ENCODE results near the gene ATF6. TPM values are rescaled to one million over a fixed set of nuclear protein-coding genes. Genes with fewer than 3 reads are reported as not detected.

ATF6 gene
- total RNA-seq, 2 experiments from 2014 or later: 20.8 to 23.0 TPM

DNA sequence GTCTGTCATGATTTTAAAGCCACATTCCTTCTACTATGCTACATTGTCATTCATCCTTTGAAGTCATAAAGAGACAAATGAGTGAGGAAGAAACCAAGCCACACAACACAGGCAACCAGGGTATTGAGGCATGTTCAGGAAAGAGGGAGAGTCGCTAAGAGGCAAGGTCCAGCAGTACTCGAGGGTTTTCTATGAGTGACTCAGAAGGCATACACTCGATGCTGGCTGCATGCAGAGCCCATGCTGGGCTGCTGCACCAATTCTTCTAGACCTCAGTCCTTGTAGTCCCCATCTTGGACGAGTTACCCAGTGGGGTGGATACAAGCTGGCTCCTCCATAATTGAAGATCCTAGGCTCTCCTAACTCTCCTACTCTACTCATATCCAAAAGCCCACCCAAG, 199.9 kb downstream of the ATF6 start:
- intact Hi-C loops (cut with micrococcal nuclease): no loop called here
- H3K27ac Mint-ChIP-seq: no peak overlapping the region
- CTCF ChIA-PET: no interaction called here

DNA sequence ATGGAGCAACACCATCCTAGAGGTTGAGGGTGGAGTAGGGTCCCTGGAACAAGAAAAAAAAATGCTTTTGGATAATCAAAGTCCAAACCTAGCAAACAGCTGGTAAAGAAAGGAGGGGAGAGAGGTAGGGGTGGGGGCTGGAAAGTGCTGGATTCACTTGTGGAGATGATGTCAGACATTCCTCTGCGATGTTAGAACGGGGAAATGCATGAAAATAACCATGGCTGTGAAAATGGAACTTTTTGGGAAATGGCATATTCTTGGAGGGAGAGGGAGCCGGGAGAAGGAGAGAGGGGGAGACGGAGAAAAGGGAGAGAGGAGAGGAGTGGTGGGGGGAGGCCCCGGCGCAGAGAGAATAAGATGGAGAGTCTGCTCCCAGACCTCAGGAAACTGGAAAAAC, 203.9 kb downstream of the ATF6 start:
- CTCF ChIA-PET: interaction anchor here (0.8 kb wide), 1 partner anchor 64 kb away, joined by 3 read pairs; no protein-coding TSS in a partner anchor
- Mint-ChIP-seq H3K4me3 (no peak overlapping the region), H3K27ac (no peak overlapping the region), H3K9me3 (no peaks in the 10 kb centered on the region), H3K36me3 (peaks cover 16% of the 10 kb centered on the region), H3K4me1 (ENCODE audit: low read depth) (no peaks in the 10 kb centered on the region), H3K27me3 (no peaks in the 10 kb centered on the region)
- intact Hi-C loops (cut with micrococcal nuclease): no loop called here
- DNase-seq: no peak
- POLR2A ChIA-PET: no interaction called here

More for the DNA sequence above, 199.9 kb downstream of the ATF6 start:
- POLR2A ChIA-PET: no interaction called here
- Mint-ChIP-seq H3K27me3 (no peaks in the 10 kb centered on the region), H3K4me3 (no peak overlapping the region), H3K36me3 (peaks cover 17% of the 10 kb centered on the region), H3K4me1 (ENCODE audit: low read depth) (peaks cover 24% of the 10 kb centered on the region), H3K9me3 (no peaks in the 10 kb centered on the region)
- DNase-seq: no peak

DNA sequence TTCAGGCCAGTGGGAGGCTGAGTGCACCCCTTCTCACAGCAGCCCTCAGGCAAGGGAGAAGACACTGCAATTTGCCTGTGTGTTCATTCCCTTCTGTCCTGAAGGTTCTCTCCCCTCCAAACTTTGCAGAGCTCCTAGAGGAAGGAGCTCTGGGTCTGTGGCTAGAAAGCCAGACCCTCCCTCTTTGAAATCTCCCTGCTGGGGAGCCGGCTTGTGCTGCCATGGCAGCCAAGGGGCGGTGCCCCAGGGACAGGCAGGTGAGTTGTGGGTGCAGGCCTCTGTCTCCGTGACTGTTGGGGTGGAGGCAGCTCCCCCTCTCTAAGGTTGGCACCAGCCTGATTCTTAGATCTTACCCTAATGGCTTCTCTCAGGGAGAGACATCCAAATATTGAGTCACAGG, 204.5 kb downstream of the ATF6 start:
- H3K9me3 Mint-ChIP-seq: no peaks in the 10 kb centered on the region
- DNase-seq: no peak
- POLR2A ChIA-PET: no interaction called here
- CTCF ChIA-PET: no interaction called here
- H3K27ac Mint-ChIP-seq: no peak overlapping the region
- no peak overlapping the region for H3K4me3 Mint-ChIP-seq
- intact Hi-C loops (cut with micrococcal nuclease): no loop called here
- peaks cover 14% of the 10 kb centered on the region for H3K36me3 Mint-ChIP-seq
- no peaks in the 10 kb centered on the region for H3K4me1 Mint-ChIP-seq (ENCODE audit: low read depth)
- H3K27me3 Mint-ChIP-seq: no peaks in the 10 kb centered on the region

DNA sequence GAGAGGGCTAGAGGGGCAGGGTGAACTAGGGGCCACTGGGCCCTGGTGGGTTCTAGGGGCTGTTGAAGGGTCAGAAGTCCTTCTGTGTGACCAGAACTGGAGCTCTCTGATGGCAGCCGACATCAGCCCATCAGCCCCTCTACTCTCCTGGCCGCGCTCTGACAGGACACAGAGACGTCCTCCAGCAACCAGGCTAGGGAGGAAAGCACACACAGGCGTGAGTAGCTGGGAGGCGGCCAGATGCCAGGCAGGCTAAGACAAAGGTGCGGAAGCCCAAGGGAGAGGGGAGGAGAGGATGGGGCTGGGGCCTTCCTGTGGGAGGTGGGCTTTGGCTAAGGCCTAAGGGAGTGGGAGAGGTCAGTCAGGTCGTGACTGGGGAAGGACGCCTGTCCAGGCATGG, 206.7 kb downstream of the ATF6 start:
- Mint-ChIP-seq H3K27ac (no peak overlapping the region), H3K9me3 (no peaks in the 10 kb centered on the region), H3K4me3 (no peak overlapping the region), H3K27me3 (no peaks in the 10 kb centered on the region), H3K4me1 (ENCODE audit: low read depth) (no peaks in the 10 kb centered on the region), H3K36me3 (no peaks in the 10 kb centered on the region)
- ChIA-PET POLR2A (no interaction called here), CTCF (no interaction called here)
- DNase-seq: no peak
- intact Hi-C loops (cut with micrococcal nuclease): no loop called here

DNA sequence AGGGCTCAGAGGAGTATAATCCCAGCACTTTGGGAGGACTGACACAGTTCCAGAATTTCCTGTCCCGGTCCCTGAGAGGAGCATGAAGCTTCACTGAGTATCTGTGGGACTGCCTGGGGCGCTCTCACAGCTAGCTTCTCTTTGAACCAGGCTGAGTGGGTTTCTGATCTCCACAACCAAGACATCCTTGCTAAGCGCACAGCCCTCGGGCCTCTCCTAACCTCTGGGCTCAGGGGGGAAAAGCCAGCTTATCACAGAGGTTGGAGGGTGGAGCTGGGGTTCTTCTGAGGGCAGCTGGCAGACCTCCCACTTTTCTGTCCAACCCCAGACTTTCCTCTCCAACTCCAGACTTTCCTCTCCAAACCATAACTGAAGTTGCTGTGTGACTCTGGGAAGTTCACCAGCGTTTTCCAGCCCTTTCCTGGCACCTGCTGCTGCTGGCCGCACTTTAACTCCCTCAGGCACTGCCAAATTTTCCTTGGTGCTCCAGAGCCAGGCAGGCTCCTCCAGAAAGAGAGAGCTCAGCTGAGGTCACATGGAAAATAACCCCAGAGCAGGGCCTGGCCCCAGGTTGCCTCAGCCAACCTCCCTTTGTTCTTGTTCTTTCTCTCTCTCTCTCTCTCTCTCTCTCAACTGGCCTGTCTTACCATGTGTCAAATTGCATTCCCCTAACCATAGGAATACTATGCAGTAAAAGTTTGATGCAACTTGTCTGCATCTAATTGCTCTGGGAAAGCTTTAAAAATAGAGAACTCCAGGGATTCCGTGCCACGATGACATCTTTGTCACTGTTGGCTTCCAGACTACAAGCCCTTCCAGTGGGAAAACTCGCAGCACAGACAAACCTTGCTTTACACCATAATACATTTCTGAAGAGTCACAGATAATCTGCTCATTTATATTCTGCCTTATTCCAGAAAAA, 208.1 kb downstream of the ATF6 start:
- no peaks in the 10 kb centered on the region for H3K36me3 Mint-ChIP-seq
- no peaks in the 10 kb centered on the region for H3K9me3 Mint-ChIP-seq
- CTCF ChIA-PET: no interaction called here
- intact Hi-C loops (cut with micrococcal nuclease): no loop called here
- no peak for DNase-seq
- H3K27ac Mint-ChIP-seq: no peak overlapping the region
- H3K4me3 Mint-ChIP-seq: no peak overlapping the region
- no peaks in the 10 kb centered on the region for H3K4me1 Mint-ChIP-seq (ENCODE audit: low read depth)
- POLR2A ChIA-PET: no interaction called here
- no peaks in the 10 kb centered on the region for H3K27me3 Mint-ChIP-seq

DNA sequence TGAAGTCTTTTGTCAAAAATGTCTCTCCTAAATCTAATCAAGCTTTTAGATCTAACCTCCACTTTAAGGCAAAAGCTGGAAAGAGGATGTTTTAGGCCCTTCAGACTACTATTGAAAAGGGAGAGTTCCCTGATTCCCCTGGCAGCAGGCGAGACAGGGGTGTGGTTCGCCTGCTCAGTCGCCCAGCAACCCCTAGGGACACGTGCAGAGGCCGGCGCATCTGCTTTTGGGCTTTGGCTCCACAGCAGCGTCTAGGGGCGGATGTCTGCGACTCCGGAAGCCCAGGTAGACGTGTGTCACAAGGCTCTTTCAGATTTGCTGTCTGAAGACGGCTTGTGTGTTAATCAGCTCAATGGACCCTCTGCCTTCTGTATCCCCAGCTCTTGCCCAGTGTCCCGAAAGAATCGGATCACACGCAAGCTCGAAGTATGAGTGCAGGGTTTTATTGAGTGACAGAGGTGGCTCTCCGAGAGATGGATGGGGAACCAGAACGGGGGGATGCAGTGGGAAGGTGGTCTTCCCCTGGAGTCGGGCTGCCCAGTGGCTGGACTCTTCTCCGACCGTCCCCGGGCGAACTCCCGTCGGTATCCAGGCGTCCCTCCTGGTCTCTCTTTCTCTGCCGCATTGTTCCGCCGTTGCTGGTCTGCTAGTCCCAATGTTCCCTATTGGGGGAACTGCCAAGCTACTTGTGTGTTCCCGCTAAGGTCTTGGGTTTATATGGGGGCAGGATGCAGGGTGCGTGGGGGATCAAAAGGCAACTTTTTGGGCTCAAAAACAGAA, 212.1 kb downstream of the ATF6 start:
- DNase-seq: no peak
- ChIA-PET POLR2A (no interaction called here), CTCF (no interaction called here)
- Mint-ChIP-seq H3K27ac (no peak overlapping the region), H3K4me1 (ENCODE audit: low read depth) (no peaks in the 10 kb centered on the region), H3K27me3 (no peaks in the 10 kb centered on the region), H3K9me3 (no peaks in the 10 kb centered on the region), H3K4me3 (no peak overlapping the region), H3K36me3 (no peaks in the 10 kb centered on the region)
- intact Hi-C loops (cut with micrococcal nuclease): no loop called here

DNA sequence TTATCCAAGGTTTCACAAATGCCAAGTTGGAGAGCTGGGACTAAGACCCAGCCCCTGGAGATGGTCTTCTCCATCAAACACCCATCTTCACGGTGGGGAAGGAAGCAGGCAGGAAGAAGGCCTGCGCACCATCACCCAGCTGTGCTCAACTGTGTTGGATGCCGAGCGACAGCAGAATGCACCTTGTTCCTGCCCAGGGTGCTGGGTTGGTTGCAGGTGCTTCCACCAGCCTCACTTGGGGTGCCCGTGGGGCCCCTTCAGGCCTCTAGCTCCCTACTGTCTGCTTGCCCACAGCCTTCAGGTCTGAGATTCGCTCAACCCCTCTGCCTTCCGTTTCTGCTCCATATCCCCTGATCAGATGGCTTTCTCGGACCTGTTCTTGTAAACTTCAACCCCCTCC, 215.0 kb downstream of the ATF6 start:
- intact Hi-C loops (cut with micrococcal nuclease): no loop called here
- Mint-ChIP-seq H3K4me3 (no peak overlapping the region), H3K36me3 (no peaks in the 10 kb centered on the region), H3K27ac (no peak overlapping the region), H3K27me3 (no peaks in the 10 kb centered on the region), H3K9me3 (no peaks in the 10 kb centered on the region), H3K4me1 (ENCODE audit: low read depth) (no peaks in the 10 kb centered on the region)
- no peak for DNase-seq
- POLR2A ChIA-PET: no interaction called here
- CTCF ChIA-PET: no interaction called here

DNA sequence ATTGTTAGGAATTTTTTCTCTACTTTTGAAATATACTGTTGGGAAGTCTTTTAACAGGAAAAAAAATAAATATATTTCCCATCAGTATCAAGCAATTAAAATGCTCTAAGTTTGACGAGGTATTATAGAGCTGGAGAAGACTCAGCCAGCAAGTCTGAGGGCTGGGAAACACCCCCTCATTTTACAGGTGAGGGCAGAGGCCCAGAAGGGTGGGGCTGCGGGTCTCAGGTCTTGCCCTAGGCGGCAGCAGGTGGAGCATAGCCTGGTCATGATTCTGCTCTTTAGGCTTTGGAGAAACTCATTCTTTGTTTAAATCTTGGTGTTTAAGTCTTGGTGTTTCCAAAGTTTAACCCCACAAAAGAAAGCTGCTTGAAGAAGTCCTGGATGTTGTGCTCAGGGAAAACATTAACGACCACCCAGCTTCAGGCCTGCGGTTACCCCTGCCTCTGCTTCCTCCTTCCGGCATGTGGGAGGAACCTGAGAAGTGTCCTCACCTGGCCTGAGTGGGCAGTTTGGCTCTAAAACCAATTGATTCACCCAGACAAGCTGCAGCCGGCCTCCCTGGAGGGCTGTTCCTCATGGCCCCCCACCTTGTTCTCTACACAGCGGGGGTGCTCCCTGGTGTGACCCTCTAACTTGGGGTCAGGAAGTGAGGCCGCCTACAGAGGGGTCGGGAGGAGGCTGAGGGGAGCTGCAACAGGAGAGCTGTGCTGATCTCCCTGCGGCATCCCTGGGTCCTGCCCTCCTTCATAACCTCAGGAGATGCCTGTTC, 215.8 kb downstream of the ATF6 start:
- no peaks in the 10 kb centered on the region for H3K36me3 Mint-ChIP-seq
- H3K9me3 Mint-ChIP-seq: no peaks in the 10 kb centered on the region
- no peak for DNase-seq
- H3K27me3 Mint-ChIP-seq: no peaks in the 10 kb centered on the region
- H3K27ac Mint-ChIP-seq: no peak overlapping the region
- ChIA-PET POLR2A (no interaction called here), CTCF (no interaction called here)
- no peaks in the 10 kb centered on the region for H3K4me1 Mint-ChIP-seq (ENCODE audit: low read depth)
- no peak overlapping the region for H3K4me3 Mint-ChIP-seq
- intact Hi-C loops (cut with micrococcal nuclease): no loop called here

DNA sequence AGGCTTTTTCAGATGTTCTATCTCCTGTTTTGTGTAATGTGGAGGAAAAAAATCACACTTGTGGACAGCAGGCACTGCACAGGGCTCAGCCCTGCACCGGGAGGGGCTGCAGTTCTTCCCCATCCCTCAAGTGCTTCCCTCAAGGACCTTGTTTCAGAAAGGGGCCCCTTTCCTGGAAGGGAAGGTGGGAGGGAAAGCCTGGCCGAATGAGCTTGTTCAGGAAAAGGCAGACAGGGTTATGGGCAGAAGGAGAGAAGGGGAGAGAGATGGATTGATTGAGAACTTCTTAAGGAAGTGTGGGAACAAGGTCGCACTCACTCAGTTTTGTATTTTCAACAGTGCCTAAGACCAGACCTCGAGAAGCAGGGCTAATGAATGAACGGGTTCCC, 216.4 kb downstream of the ATF6 start:
- Mint-ChIP-seq H3K4me1 (ENCODE audit: low read depth) (no peaks in the 10 kb centered on the region), H3K27ac (no peak overlapping the region), H3K27me3 (no peaks in the 10 kb centered on the region), H3K9me3 (peaks cover 5% of the 10 kb centered on the region), H3K4me3 (no peak overlapping the region), H3K36me3 (no peaks in the 10 kb centered on the region)
- CTCF ChIA-PET: no interaction called here
- POLR2A ChIA-PET: no interaction called here
- no peak for DNase-seq
- intact Hi-C loops (cut with micrococcal nuclease): no loop called here

DNA sequence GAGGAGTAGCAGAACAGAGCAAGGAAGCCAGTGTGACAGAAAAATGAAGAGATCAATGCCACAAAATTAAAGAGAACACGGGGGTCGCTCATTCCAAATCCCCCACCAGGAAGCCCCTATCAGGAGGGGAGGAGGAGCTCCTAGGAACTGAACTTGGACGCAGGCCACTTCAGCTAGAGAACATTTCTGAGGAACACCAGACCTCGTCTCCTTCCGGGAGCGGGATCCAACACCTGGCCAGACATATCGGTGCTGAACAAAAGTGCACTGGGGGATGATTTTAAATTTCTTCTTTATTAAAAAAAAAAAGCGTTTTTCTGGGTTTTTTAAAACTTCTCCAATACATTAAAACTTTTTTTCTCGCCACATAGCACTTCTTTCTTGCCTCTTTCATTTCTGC, 216.8 kb downstream of the ATF6 start:
- Mint-ChIP-seq H3K9me3 (peaks cover 8% of the 10 kb centered on the region), H3K4me1 (ENCODE audit: low read depth) (no peaks in the 10 kb centered on the region), H3K4me3 (no peak overlapping the region), H3K27ac (no peak overlapping the region), H3K36me3 (no peaks in the 10 kb centered on the region), H3K27me3 (no peaks in the 10 kb centered on the region)
- POLR2A ChIA-PET: no interaction called here
- CTCF ChIA-PET: no interaction called here
- DNase-seq: no peak
- intact Hi-C loops (cut with micrococcal nuclease): no loop called here

DNA sequence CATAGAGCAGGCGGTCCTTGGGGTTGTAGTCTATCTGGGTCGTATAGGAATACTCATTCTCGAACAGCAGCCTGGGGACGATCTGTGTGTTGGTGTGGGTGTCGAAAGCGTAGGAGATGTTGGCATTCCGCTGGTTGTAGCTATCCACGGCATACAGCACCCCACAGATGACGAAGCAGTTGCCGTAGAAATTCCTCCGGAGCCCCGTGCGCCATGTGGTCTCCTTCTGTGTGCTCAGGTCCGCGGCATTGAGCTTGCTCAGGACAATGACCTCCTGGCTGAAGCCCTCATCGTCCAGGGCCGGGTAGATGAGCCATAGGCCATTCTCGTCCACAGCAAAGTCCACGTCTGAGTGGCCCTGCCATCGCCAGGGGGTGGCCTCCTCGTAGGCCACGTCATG, 217.6 kb downstream of the ATF6 start:
- no peak overlapping the region for H3K4me3 Mint-ChIP-seq
- H3K9me3 Mint-ChIP-seq: peaks cover 8% of the 10 kb centered on the region
- H3K27me3 Mint-ChIP-seq: no peaks in the 10 kb centered on the region
- no peak for DNase-seq
- CTCF ChIA-PET: interaction anchor here (0.6 kb wide), 1 partner anchor 104 kb away, joined by 3 read pairs; no protein-coding TSS in a partner anchor
- no peak overlapping the region for H3K27ac Mint-ChIP-seq
- POLR2A ChIA-PET: no interaction called here
- no peaks in the 10 kb centered on the region for H3K4me1 Mint-ChIP-seq (ENCODE audit: low read depth)
- intact Hi-C loops (cut with micrococcal nuclease): no loop called here
- peaks cover 1% of the 10 kb centered on the region for H3K36me3 Mint-ChIP-seq

DNA sequence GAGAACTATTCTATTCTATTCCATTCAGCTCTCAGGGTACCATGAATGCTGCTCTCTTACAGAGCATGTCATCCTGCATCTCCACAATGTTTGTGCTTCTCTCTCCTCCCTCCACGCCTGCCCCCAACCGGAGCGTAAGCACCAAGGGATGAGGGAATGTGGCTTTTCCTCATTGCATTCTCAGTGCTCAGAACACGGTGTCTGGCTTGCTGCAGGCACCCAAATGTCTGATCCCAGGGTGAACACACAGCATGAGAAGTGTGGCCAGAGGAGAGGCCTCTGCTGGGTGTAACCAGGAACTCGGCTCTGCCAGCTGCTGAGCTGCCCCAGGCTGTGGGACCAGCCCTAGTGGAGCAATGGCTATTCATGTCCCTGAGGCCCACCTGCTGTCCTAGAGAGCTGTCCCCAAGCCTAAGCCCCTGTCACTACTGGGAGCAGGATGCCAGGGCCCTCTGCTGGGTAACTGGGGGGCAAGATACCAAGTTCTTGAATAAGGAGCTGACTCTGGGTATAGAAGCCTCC, 219.2 kb downstream of the ATF6 start:
- H3K27me3 Mint-ChIP-seq: peaks cover 4% of the 10 kb centered on the region
- peaks cover 8% of the 10 kb centered on the region for H3K9me3 Mint-ChIP-seq
- no peak overlapping the region for H3K27ac Mint-ChIP-seq
- H3K4me3 Mint-ChIP-seq: no peak overlapping the region
- intact Hi-C loops (cut with micrococcal nuclease): no loop called here
- DNase-seq: no peak
- CTCF ChIA-PET: no interaction called here
- POLR2A ChIA-PET: no interaction called here
- peaks cover 1% of the 10 kb centered on the region for H3K36me3 Mint-ChIP-seq
- H3K4me1 Mint-ChIP-seq (ENCODE audit: low read depth): no peaks in the 10 kb centered on the region

All from activated CD4-positive, alpha-beta memory T cell treated with anti-CD3 and anti-CD28 coated beads for 36 hours (primary cell).